ENCODE results near the gene R3HDM2.

R3HDM2 gene

GRCh38 chr12:57471661-57472060 lies 40.8 kb upstream of the R3HDM2 start:
- TF ChIP-seq GATA3 (IDR thresholded peaks at IDR 0.05; ENCODE audit: low read depth, low read length) (no peak), GATA2 (IDR thresholded peaks at IDR 0.05; ENCODE audit: low read depth, low read length) (no peak)

DNA sequence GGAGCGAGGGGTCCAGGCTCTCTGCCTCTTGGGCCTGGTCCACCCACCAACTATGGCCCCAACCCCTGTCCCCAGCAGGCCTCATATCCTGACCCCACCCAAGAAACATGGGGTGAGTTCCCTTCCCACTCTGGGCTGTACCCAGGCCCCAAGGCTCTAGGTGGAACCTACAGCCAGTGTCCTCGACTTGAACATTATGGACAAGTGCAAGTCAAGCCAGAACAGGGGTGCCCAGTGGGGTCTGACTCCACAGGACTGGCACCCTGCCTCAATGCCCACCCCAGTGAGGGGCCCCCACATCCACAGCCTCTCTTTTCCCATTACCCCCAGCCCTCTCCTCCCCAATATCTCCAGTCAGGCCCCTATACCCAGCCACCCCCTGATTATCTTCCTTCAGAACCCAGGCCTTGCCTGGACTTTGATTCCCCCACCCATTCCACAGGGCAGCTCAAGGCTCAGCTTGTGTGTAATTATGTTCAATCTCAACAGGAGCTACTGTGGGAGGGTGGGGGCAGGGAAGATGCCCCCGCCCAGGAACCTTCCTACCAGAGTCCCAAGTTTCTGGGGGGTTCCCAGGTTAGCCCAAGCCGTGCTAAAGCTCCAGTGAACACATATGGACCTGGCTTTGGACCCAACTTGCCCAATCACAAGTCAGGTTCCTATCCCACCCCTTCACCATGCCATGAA lies 40.3 kb upstream of the R3HDM2 start:
- TF ChIP-seq GATA3 (IDR thresholded peaks at IDR 0.05; ENCODE audit: low read depth, low read length) (no peak), GATA2 (IDR thresholded peaks at IDR 0.05; ENCODE audit: low read depth, low read length) (no peak)

GRCh38 chr12:57470286-57470969 lies 39.6 kb upstream of the R3HDM2 start:
- TF ChIP-seq GATA2 (IDR thresholded peaks at IDR 0.05; ENCODE audit: low read depth, low read length): no peak
- no peak for TF ChIP-seq GATA3 (IDR thresholded peaks at IDR 0.05; ENCODE audit: low read depth, low read length)

DNA sequence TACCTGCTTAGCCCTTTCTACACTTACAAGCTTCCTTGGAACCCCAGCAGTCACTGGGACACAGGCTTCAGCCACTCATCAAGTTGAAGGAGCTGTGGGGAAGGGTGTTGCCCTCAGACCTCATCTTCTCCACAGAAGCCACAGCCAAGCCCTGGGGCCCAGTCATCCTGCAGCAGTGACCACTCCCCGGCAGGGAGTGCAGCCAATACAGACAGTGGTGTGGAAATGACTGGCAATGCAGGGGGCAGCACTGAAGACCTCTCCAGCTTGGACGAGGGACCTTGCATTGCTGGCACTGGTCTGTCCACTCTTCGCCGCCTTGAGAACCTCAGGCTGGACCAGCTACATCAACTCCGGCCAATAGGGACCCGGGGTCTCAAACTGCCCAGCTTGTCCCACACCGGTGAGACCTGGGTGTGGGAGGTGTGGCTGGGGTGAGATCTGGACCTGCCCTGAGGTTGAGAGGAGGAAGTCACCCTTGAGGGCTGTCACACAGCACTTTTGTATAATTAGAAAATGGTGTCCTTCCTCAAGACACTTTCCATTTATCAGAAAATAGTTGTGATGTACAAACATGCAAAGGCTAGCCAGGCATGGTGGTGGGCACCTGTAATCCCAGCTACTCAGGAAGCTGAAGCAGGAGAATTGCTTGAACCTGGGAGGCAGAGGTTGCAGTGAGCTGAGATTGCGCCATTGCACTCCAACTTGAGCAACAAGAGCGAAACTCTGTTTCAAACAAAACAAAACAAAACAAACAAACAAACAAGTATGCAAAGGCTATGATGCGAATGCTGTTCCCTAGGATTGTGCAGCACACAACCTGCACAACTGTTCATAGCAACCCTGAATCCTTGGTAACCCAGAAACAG lies 38.7 kb upstream of the R3HDM2 start:
- TF ChIP-seq GATA3 (IDR thresholded peaks at IDR 0.05; ENCODE audit: low read depth, low read length): no peak
- TF ChIP-seq GATA2 (IDR thresholded peaks at IDR 0.05; ENCODE audit: low read depth, low read length): no peak

DNA sequence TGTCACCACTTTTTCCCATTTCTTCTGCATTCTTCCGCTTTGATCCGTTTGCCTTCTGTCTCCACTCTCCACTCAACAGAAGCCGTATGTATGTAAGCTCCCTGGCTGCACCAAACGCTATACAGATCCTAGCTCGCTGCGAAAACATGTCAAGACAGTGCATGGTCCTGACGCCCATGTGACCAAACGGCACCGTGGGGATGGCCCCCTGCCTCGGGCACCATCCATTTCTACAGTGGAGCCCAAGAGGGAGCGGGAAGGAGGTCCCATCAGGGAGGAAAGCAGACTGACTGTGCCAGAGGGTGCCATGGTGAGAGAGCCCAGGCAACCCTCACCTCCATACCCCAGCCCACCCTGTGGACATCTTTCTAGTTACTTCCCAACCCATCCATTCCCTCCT lies 37.1 kb upstream of the R3HDM2 start:
- no peak for TF ChIP-seq GATA3 (IDR thresholded peaks at IDR 0.05; ENCODE audit: low read depth, low read length)
- no peak for TF ChIP-seq GATA2 (IDR thresholded peaks at IDR 0.05; ENCODE audit: low read depth, low read length)

GRCh38 chr12:57467212-57467874 lies 36.5 kb upstream of the R3HDM2 start:
- no peak for TF ChIP-seq GATA3 (IDR thresholded peaks at IDR 0.05; ENCODE audit: low read depth, low read length)
- no peak for TF ChIP-seq GATA2 (IDR thresholded peaks at IDR 0.05; ENCODE audit: low read depth, low read length)

GRCh38 chr12:57465747-57466505 lies 35.1 kb upstream of the R3HDM2 start:
- TF ChIP-seq GATA3 (IDR thresholded peaks at IDR 0.05; ENCODE audit: low read depth, low read length) (no peak), GATA2 (IDR thresholded peaks at IDR 0.05; ENCODE audit: low read depth, low read length) (no peak)

DNA sequence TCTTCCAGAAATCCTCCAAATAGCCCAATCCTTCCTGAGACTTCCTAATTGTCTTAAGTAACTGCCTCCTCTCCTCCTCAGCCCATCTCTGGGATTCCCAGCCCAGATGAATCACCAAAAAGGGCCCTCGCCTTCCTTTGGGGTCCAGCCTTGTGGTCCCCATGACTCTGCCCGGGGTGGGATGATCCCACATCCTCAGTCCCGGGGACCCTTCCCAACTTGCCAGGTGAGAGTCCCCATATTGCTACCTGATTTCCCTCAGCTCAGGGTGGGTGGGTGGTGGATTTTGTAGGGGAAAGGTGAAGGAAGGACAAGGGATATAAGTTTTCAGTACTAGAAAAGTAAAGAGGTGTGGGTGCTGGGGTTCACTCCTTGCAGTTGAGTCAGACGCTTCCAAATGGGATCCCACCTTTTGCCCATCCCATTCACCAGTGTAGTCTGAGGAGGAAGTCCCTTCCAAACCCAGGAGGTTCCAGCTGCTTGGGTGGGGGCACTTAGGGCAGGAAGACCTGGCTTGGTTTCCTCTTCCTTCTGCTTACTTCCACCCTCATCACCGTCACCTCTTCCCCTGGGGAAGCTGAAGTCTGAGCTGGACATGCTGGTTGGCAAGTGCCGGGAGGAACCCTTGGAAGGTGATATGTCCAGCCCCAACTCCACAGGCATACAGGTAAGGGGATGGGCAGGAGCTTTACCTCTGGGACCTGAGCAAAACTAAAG lies 34.3 kb upstream of the R3HDM2 start:
- TF ChIP-seq GATA3 (IDR thresholded peaks at IDR 0.05; ENCODE audit: low read depth, low read length) (no peak), GATA2 (IDR thresholded peaks at IDR 0.05; ENCODE audit: low read depth, low read length) (no peak)

- TF ChIP-seq GATA2 (IDR thresholded peaks at IDR 0.05; ENCODE audit: low read depth, low read length) (no peak), GATA3 (IDR thresholded peaks at IDR 0.05; ENCODE audit: low read depth, low read length) (no peak)
These were observed 33.7 kb upstream of the R3HDM2 start for GRCh38 chr12:57464569-57464968.

GRCh38 chr12:57462912-57463253 lies 32.0 kb upstream of the R3HDM2 start:
- TF ChIP-seq GATA2 (IDR thresholded peaks at IDR 0.05; ENCODE audit: low read depth, low read length): no peak

DNA sequence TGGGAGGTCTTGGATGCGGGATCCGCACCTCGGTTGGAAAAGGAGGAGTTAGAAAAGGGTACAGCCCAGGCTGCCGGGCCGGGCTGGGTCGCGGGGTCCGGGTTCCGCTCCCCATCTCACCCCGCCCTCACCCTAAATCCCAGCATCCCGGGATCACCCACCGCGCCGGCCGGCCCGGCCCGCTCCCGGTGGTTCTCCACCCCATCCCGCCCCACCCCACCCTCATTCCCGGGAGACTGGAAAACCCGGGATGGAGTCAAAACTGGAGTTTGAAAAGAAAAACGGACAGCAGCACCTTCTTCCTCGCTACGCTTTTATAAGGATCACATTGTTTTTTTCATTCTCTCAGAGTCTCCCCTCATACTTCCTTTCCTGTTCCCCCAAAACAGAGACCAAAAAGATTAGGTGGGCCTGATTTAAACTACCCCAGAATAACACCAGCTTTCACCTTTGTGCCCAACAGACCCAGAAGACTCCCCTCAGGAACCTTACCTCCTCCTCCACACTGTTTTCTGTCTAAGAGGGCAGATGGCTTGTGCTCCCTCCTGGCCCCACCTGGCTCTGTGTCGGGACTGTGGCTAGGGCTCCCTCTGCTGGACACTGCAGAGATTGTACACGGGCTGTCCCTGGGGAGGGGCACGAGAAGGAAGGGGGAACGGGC lies 31.5 kb upstream of the R3HDM2 start:
- no peak for TF ChIP-seq GATA2 (IDR thresholded peaks at IDR 0.05; ENCODE audit: low read depth, low read length)
- no peak for TF ChIP-seq GATA3 (IDR thresholded peaks at IDR 0.05; ENCODE audit: low read depth, low read length)

DNA sequence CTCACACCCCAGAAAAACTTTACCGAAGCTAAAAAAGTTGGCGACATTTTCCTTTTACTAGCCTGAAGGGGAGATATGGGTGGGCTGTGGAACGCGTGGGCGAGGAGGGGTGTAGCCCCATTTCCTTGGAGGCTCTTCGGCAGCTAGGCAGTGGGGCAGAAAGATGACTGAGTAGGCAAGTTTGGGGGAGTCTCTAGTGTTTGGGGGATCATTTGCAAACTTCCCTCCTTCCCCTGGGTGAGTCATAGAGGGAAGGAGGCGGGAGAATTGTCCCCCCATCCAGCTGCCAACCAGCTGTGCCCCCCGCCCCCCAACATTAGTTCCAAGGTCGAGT lies 31.0 kb upstream of the R3HDM2 start:
- TF ChIP-seq GATA2 (IDR thresholded peaks at IDR 0.05; ENCODE audit: low read depth, low read length): no peak
- TF ChIP-seq GATA3 (IDR thresholded peaks at IDR 0.05; ENCODE audit: low read depth, low read length): no peak

Measured in SH-SY5Y (cell line).